Measurements from ENCODE around the gene MAP4K3. TPM values are rescaled to one million over a fixed set of nuclear protein-coding genes. Genes with fewer than 3 reads are reported as not detected.

The MAP4K3 gene
- total and polyA plus RNA-seq, 9 of the 15 experiments (the other 6 are each of a cell fraction or from before 2014, with no cell fraction given): 3.1 to 30.0 (median 16.9) TPM

DNA sequence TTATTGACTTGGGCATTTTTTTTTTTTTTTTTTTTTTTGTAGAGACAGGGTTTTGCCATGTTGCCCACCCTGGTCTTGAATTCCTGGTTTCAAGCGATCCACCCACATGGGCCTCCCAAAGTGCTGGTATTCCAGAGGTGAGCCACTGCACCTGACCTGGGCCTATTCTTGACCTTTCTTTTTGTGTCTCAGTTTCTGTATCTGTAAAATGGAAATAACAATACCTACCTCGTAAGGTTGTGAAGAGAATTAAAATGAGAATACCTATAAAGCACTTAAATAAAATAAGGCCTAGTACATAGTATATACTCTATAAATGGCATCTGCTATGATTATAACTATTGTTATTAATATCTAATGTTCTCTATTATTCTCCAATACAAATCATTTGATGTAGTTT is 15.7 kb downstream of the MAP4K3 start:
- H3K4me1 ChIP-seq (replicated peaks in 1 of 2; ENCODE audit: control insufficient read depth in 2 of 2, insufficient read depth in 2 of 2, low read length in 2 of 2): peaks cover 11 to 47% of the 10 kb centered on the region in 2 experiments
- H2AFZ ChIP-seq (ENCODE audit: low read depth, low read length): no peak overlapping the region
- no peaks in the 10 kb centered on the region for H3K36me3 ChIP-seq (ENCODE audit: control insufficient read depth, insufficient read depth, low read length)
- no peaks in the 10 kb centered on the region for H3K27me3 ChIP-seq (ENCODE audit: control insufficient read depth in 2 of 2, insufficient read depth in 2 of 2, low read length in 2 of 2)
- no peak overlapping the region for H3K9ac ChIP-seq (ENCODE audit: insufficient read depth in 1 of 2, low read depth in 2 of 2, low read length in 2 of 2)
- 97% methylated on average over 2 of the region's 2 CpGs for WGBS (ENCODE audit: insufficient coverage, low coverage, missing lambda C conversion rate)
- FAIRE-seq: no peak
- POLR2A ChIA-PET: interaction anchor here (1.4 kb wide), 1 partner anchor 11 kb away, joined by 5 read pairs; no protein-coding TSS in a partner anchor
- H3K9me3 ChIP-seq (replicated peaks; ENCODE audit: control insufficient read depth, insufficient read depth, low read depth, low read length): no peaks in the 10 kb centered on the region
- in situ Hi-C loops (cut with MboI) (no loop called here), intact Hi-C loops (cut with micrococcal nuclease) (no loop called here)
- no peak overlapping the region for H3K4me2 ChIP-seq (ENCODE audit: insufficient read depth, low read length)
- CTCF ChIA-PET (ENCODE audit: low intra/inter-chr PET ratio): no interaction called here
- no peak for ATAC-seq
- no peak for TF ChIP-seq ZBTB8A (IDR thresholded peaks at IDR 0.05; ENCODE audit: partially characterized antibody)
- TF ChIP-seq, protein P1, sequence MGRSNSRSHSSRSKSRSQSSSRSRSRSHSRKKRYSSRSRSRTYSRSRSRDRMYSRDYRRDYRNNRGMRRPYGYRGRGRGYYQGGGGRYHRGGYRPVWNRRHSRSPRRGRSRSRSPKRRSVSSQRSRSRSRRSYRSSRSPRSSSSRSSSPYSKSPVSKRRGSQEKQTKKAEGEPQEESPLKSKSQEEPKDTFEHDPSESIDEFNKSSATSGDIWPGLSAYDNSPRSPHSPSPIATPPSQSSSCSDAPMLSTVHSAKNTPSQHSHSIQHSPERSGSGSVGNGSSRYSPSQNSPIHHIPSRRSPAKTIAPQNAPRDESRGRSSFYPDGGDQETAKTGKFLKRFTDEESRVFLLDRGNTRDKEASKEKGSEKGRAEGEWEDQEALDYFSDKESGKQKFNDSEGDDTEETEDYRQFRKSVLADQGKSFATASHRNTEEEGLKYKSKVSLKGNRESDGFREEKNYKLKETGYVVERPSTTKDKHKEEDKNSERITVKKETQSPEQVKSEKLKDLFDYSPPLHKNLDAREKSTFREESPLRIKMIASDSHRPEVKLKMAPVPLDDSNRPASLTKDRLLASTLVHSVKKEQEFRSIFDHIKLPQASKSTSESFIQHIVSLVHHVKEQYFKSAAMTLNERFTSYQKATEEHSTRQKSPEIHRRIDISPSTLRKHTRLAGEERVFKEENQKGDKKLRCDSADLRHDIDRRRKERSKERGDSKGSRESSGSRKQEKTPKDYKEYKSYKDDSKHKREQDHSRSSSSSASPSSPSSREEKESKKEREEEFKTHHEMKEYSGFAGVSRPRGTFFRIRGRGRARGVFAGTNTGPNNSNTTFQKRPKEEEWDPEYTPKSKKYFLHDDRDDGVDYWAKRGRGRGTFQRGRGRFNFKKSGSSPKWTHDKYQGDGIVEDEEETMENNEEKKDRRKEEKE (IDR thresholded peaks at IDR 0.05; ENCODE audit: borderline replicate concordance in 1 of 2, control insufficient read depth in 1 of 2, low read depth in 2 of 2, low read length in 1 of 2): no peak
- no peak for TF ChIP-seq ZNF384 (IDR thresholded peaks at IDR 0.05; ENCODE audit: low read depth, low read length)
- TF ChIP-seq RBM25 (IDR thresholded peaks at IDR 0.05; ENCODE audit: low read depth, low read length, severe bottlenecking): peak; percentile 84
- TF ChIP-seq, protein P2, sequence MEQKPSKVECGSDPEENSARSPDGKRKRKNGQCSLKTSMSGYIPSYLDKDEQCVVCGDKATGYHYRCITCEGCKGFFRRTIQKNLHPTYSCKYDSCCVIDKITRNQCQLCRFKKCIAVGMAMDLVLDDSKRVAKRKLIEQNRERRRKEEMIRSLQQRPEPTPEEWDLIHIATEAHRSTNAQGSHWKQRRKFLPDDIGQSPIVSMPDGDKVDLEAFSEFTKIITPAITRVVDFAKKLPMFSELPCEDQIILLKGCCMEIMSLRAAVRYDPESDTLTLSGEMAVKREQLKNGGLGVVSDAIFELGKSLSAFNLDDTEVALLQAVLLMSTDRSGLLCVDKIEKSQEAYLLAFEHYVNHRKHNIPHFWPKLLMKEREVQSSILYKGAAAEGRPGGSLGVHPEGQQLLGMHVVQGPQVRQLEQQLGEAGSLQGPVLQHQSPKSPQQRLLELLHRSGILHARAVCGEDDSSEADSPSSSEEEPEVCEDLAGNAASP (IDR thresholded peaks at IDR 0.05): no peak
- TF ChIP-seq BCOR (IDR thresholded peaks at IDR 0.05): 0 out of 2 replicates have a peak, but pooled peaks have one; percentile 17
- no peak overlapping the region for H3K4me3 ChIP-seq
- H4K20me1 ChIP-seq (replicated peaks; ENCODE audit: control insufficient read depth, insufficient read depth, low read length): peaks cover 23% of the 10 kb centered on the region
- no peak for DNase-seq (ENCODE audit: extremely low read depth in 1 of 4, low spot score in 3 of 4)
- no peaks in the 10 kb centered on the region for H3K9me1 ChIP-seq (ENCODE audit: control insufficient read depth, insufficient read depth, low read length)
- H3K79me2 ChIP-seq (ENCODE audit: control insufficient read depth, insufficient read depth, low read length): peaks cover 98% of the 10 kb centered on the region
- no peak overlapping the region for H3K27ac ChIP-seq (ENCODE audit: extremely low read depth, low read depth, low read length)
- no TSS peak for BruUV-seq (replicated peaks)
